Activated CD8-positive, alpha-beta memory T cell treated with anti-CD3 and anti-CD28 coated beads for 36 hours (primary cell): ENCODE measurements around the gene GBP1. TPM values are rescaled to one million over a fixed set of nuclear protein-coding genes. Genes with fewer than 3 reads are reported as not detected.
"Not testable (repeated sequence)": the region's sequence is repeated elsewhere in the genome, so short reads cannot be mapped to it uniquely, and the experiment has no call there.

ENCODE experiments used
- CTCF ChIA-PET: fragments of 350-600 bp; sonication (Branson Sonifier 250); formaldehyde crosslinking; loops from one replicate; lab custom pipeline; 2021; ENCODE audit warnings: antibody characterized with exemption; lab: Charles Lee
- POLR2A ChIA-PET: fragments of 350-600 bp; sonication (Branson Sonifier 250); formaldehyde crosslinking; loops from one replicate; lab custom pipeline; 2021; ENCODE audit warnings: antibody characterized with exemption; lab: Charles Lee
- total RNA-seq, 2 experiments: library from RNA; stranded (reverse); gene quantifications; one replicate each; pipeline ENCODE4 v1.2.3, GENCODE V29; 2021

The GBP1 gene
- 10 to 100 TPM; 59.6 to 61.6 TPM for total RNA-seq

- ChIA-PET POLR2A (interaction anchor here (0.8 to 2.3 kb wide), 4 partner anchors 24 to 81 kb away, joined by 3 to 7 read pairs (median 4); no protein-coding TSS in a partner anchor), CTCF (interaction anchor here (0.9 to 1.4 kb wide), 2 partner anchors 18 to 81 kb away, joined by 3 to 4 read pairs; no protein-coding TSS in a partner anchor)
Measured at GRCh38 chr1:89065079-89065868, at the start of gene GBP1. TSS of gene GBP1 (minus strand) at chr1:89065208. CDS start at chr1:89063234, 1,974 bp downstream.

GRCh38 chr1:89114662-89115061 is 49.7 kb upstream of the GBP1 start:
- POLR2A ChIA-PET = no interaction called here

GRCh38 chr1:89112871-89113613 is 48.0 kb upstream of the GBP1 start:
- ChIA-PET POLR2A (no interaction called here), CTCF (no interaction called here)

More at GRCh38 chr1:89114662-89115061, 49.7 kb upstream of the GBP1 start:
- CTCF ChIA-PET = interaction anchor here (1.5 kb wide), 1 partner anchor 26 kb away, joined by 3 read pairs; no protein-coding TSS in a partner anchor

GRCh38 chr1:89104687-89105086 is 39.7 kb upstream of the GBP1 start:
- ChIA-PET POLR2A (no interaction called here), CTCF (no interaction called here)

GRCh38 chr1:89104147-89104546 is 39.1 kb upstream of the GBP1 start:
- CTCF ChIA-PET = no interaction called here
- POLR2A ChIA-PET = interaction anchor here (0.7 kb wide), 1 partner anchor 86 kb away, joined by 4 read pairs; no protein-coding TSS in a partner anchor

- CTCF ChIA-PET = no interaction called here
- POLR2A ChIA-PET = no interaction called here
Measured at GRCh38 chr1:89102021-89102420, 37.0 kb upstream of the GBP1 start.

GRCh38 chr1:89100412-89100811 is 35.4 kb upstream of the GBP1 start:
- ChIA-PET CTCF (interaction anchor here (0.6 kb wide), 1 partner anchor 12 kb away, joined by 3 read pairs; no protein-coding TSS in a partner anchor), POLR2A (interaction anchor here (0.7 kb wide), 1 partner anchor 54 kb away, joined by 3 read pairs; no protein-coding TSS in a partner anchor)

GRCh38 chr1:89098857-89099256 is 33.8 kb upstream of the GBP1 start:
- ChIA-PET CTCF (no interaction called here), POLR2A (no interaction called here)

- POLR2A ChIA-PET = no interaction called here
- CTCF ChIA-PET = no interaction called here
Measured at GRCh38 chr1:89095737-89096136, 30.7 kb upstream of the GBP1 start.

- CTCF ChIA-PET = no interaction called here
- POLR2A ChIA-PET = no interaction called here
Measured at GRCh38 chr1:89089962-89090361, 25.0 kb upstream of the GBP1 start.

GRCh38 chr1:89088572-89088971 is 23.6 kb upstream of the GBP1 start:
- CTCF ChIA-PET = interaction anchor here (1.5 kb wide), 1 partner anchor 27 kb away, joined by 3 read pairs; no protein-coding TSS in a partner anchor
- POLR2A ChIA-PET = no interaction called here

GRCh38 chr1:89087241-89087640 is 22.2 kb upstream of the GBP1 start:
- CTCF ChIA-PET = no interaction called here

GRCh38 chr1:89085781-89086180 is 20.8 kb upstream of the GBP1 start:
- CTCF ChIA-PET = interaction anchor here (0.6 to 2.7 kb wide), 6 partner anchors 17 to 272 kb away, joined by 3 to 10 read pairs (median 3); no protein-coding TSS in a partner anchor
- POLR2A ChIA-PET = no interaction called here

More at GRCh38 chr1:89087241-89087640, 22.2 kb upstream of the GBP1 start:
- POLR2A ChIA-PET = no interaction called here

GRCh38 chr1:89081005-89081404 is 16.0 kb upstream of the GBP1 start:
- ChIA-PET POLR2A (no interaction called here), CTCF (interaction anchor here (1.1 kb wide), 1 partner anchor 68 kb away, joined by 3 read pairs; no protein-coding TSS in a partner anchor)

GRCh38 chr1:89080068-89080467 is 15.1 kb upstream of the GBP1 start:
- CTCF ChIA-PET = interaction anchor here (1.1 kb wide), 1 partner anchor 67 kb away, joined by 3 read pairs; no protein-coding TSS in a partner anchor
- POLR2A ChIA-PET = not testable (repeated sequence)

- CTCF ChIA-PET, POLR2A ChIA-PET: not testable (repeated sequence)
Measured at GRCh38 chr1:89072466-89073065, 7.6 kb upstream of the GBP1 start.

- POLR2A ChIA-PET = no interaction called here
- CTCF ChIA-PET = interaction anchor here (1.1 kb wide), 1 partner anchor 24 kb away, joined by 3 read pairs; no protein-coding TSS in a partner anchor
Measured at GRCh38 chr1:89070509-89070908, 5.5 kb upstream of the GBP1 start.

- POLR2A ChIA-PET = no interaction called here
- CTCF ChIA-PET = no interaction called here
Measured at GRCh38 chr1:89069951-89070350, 4.9 kb upstream of the GBP1 start.

GRCh38 chr1:89068291-89068690 is 3.3 kb upstream of the GBP1 start:
- POLR2A ChIA-PET = no interaction called here

More at GRCh38 chr1:89068291-89068690, 3.3 kb upstream of the GBP1 start:
- CTCF ChIA-PET = interaction anchor here (1.7 kb wide), 1 partner anchor 17 kb away, joined by 4 read pairs; no protein-coding TSS in a partner anchor
